Measurements from ENCODE around the gene ATG101.

- TF ChIP-seq, protein P1, sequence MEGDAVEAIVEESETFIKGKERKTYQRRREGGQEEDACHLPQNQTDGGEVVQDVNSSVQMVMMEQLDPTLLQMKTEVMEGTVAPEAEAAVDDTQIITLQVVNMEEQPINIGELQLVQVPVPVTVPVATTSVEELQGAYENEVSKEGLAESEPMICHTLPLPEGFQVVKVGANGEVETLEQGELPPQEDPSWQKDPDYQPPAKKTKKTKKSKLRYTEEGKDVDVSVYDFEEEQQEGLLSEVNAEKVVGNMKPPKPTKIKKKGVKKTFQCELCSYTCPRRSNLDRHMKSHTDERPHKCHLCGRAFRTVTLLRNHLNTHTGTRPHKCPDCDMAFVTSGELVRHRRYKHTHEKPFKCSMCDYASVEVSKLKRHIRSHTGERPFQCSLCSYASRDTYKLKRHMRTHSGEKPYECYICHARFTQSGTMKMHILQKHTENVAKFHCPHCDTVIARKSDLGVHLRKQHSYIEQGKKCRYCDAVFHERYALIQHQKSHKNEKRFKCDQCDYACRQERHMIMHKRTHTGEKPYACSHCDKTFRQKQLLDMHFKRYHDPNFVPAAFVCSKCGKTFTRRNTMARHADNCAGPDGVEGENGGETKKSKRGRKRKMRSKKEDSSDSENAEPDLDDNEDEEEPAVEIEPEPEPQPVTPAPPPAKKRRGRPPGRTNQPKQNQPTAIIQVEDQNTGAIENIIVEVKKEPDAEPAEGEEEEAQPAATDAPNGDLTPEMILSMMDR (IDR thresholded peaks at IDR 0.05), result no peak
- TF ChIP-seq POLR2AphosphoS5 (IDR thresholded peaks at IDR 0.05) (no peak), POLR2A (IDR thresholded peaks at IDR 0.05) (no peak), EP300 (IDR thresholded peaks at IDR 0.05) (no peak)
These were observed 16.6 kb downstream of the ATG101 start for GRCh38 chr12:52086366-52086765.

All from suprapubic skin (tissue), 4 donors.